GM12878 (cell line): Measurements from ENCODE around the gene EIF2B5. TPM values are rescaled to one million over a fixed set of nuclear protein-coding genes. Genes with fewer than 3 reads are reported as not detected.

Experiments
- BRCA1 ChIP-seq: IDR thresholded peaks from 2 replicates; pipeline ENCODE4 v1.6.1; 2011; ENCODE audit warnings: low read depth, low read length, improper control_type of control experiment
- CBX5 ChIP-seq: sonication (generic); IDR thresholded peaks from 2 replicates; pipeline ENCODE4 v1.6.1; 2016; ENCODE audit warnings: low read depth, moderate library complexity, mild to moderate bottlenecking, inconsistent platforms
- FOXK2 ChIP-seq: fragments of 450-650 bp; IDR thresholded peaks from 2 replicates; pipeline ENCODE4 v1.6.1; 2017; ENCODE audit warnings: mild to moderate bottlenecking, moderate library complexity
- GATAD2B ChIP-seq: fragments of 450-650 bp; conservative IDR thresholded peaks from 2 replicates; pipeline ENCODE4 v1.6.1; 2017; ENCODE audit warnings: low read depth, mild to moderate bottlenecking, moderate library complexity
- KAT2A ChIP-seq: conservative IDR thresholded peaks from 2 replicates; pipeline ENCODE4 v1.6.1; 2011; ENCODE audit warnings: low read depth, low read length; ENCODE audit not compliant: control insufficient read depth
- NRF1 ChIP-seq: conservative IDR thresholded peaks from 2 replicates; pipeline ENCODE4 v1.6.1; 2011; ENCODE audit warnings: mild to moderate bottlenecking, low read depth, low read length, improper control_type of control experiment
- PML ChIP-seq: IDR thresholded peaks from 2 replicates; pipeline ENCODE4 v1.6.1; 2012; ENCODE audit warnings: low read length, inconsistent platforms
- POLR2AphosphoS2 ChIP-seq: IDR thresholded peaks from 2 replicates; pipeline ENCODE4 v1.6.1; 2011; ENCODE audit warnings: low read depth, mild to moderate bottlenecking, low read length, improper control_type of control experiment, moderate library complexity
- TCF12 ChIP-seq: IDR thresholded peaks from 2 replicates; pipeline ENCODE4 v1.6.1; 2011; ENCODE audit warnings: low read depth, mild to moderate bottlenecking, low read length
- ZNF687 ChIP-seq: fragments of 450-650 bp; IDR thresholded peaks from 2 replicates; pipeline ENCODE4 v1.6.1; 2017; ENCODE audit warnings: mild to moderate bottlenecking, moderate library complexity
- polyA plus RNA-seq, 11 experiments: library from polyadenylated mRNA; depleted of rRNA in 4 of 11; unstranded in 6 of 11; stranded (reverse) in 5 of 11; fragments of >200 nt; fragmentation: Nextera tagmentation in 4 of 11; fragmentation: Illumina TruSeq in 1 of 11; extraction: Ambion mirVana in 4 of 11; extraction: Trizol in 1 of 11; gene quantifications; 1 replicate in 1 of 11; 2 replicates in 10 of 11; pipeline versions ENCODE4 v1.2.1 to v1.2.3, GENCODE V29; 2011 to 2016; ENCODE audit warnings: inconsistent platforms in 2 of 11, missing spikeins in 2 of 11, low read depth in 1 of 11
- total RNA-seq, 4 experiments: library from RNA; depleted of rRNA in 3 of 4; stranded (reverse); fragments of >200 nt in 3 of 4; fragmentation: Illumina TruSeq in 1 of 4; extraction: Trizol in 1 of 4; gene quantifications; 2 replicates each; pipeline versions ENCODE4 v1.2.1 to v1.2.3, GENCODE V29; 2013 to 2021
- TF ChIP-seq, protein P1 (sequence below): IDR thresholded peaks from 2 replicates; pipeline ENCODE4 v1.6.1; 2011; ENCODE audit warnings: mild to moderate bottlenecking, low read depth, low read length, moderate library complexity; ENCODE audit not compliant: insufficient replicate concordance
- TF ChIP-seq, protein P2 (sequence below): fragments of 150-350 bp; IDR thresholded peaks from 2 replicates; pipeline ENCODE4 v1.6.1; 2014; ENCODE audit warnings: mild to moderate bottlenecking, low read depth, low read length
- TF ChIP-seq, protein P3 (sequence below): fragments of 450-650 bp; IDR thresholded peaks from 2 replicates; pipeline ENCODE4 v1.6.1; 2017; ENCODE audit warnings: low read depth, mild to moderate bottlenecking, moderate library complexity
- TF ChIP-seq, protein P4 (sequence below): IDR thresholded peaks from 2 replicates; pipeline ENCODE4 v1.6.1; 2012; ENCODE audit warnings: mild to moderate bottlenecking, low read depth, low read length

Gene EIF2B5
- total and polyA plus RNA-seq, 10 of the 15 experiments (the other 5 are each of a cell fraction or from before 2014, with no cell fraction given) = 13.7 to 82.7 (median 52.2) TPM

- TF ChIP-seq, protein P1, sequence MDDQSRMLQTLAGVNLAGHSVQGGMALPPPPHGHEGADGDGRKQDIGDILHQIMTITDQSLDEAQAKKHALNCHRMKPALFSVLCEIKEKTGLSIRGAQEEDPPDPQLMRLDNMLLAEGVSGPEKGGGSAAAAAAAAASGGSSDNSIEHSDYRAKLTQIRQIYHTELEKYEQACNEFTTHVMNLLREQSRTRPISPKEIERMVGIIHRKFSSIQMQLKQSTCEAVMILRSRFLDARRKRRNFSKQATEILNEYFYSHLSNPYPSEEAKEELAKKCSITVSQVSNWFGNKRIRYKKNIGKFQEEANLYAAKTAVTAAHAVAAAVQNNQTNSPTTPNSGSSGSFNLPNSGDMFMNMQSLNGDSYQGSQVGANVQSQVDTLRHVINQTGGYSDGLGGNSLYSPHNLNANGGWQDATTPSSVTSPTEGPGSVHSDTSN = no peak
- no peak for TF ChIP-seq CBX5
- TF ChIP-seq TCF12 = no peak
- TF ChIP-seq, protein P2, sequence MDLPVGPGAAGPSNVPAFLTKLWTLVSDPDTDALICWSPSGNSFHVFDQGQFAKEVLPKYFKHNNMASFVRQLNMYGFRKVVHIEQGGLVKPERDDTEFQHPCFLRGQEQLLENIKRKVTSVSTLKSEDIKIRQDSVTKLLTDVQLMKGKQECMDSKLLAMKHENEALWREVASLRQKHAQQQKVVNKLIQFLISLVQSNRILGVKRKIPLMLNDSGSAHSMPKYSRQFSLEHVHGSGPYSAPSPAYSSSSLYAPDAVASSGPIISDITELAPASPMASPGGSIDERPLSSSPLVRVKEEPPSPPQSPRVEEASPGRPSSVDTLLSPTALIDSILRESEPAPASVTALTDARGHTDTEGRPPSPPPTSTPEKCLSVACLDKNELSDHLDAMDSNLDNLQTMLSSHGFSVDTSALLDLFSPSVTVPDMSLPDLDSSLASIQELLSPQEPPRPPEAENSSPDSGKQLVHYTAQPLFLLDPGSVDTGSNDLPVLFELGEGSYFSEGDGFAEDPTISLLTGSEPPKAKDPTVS = no peak
- peak; percentile 89; the same call in 1 of the 2 replicates for TF ChIP-seq POLR2AphosphoS2
- TF ChIP-seq, protein P3, sequence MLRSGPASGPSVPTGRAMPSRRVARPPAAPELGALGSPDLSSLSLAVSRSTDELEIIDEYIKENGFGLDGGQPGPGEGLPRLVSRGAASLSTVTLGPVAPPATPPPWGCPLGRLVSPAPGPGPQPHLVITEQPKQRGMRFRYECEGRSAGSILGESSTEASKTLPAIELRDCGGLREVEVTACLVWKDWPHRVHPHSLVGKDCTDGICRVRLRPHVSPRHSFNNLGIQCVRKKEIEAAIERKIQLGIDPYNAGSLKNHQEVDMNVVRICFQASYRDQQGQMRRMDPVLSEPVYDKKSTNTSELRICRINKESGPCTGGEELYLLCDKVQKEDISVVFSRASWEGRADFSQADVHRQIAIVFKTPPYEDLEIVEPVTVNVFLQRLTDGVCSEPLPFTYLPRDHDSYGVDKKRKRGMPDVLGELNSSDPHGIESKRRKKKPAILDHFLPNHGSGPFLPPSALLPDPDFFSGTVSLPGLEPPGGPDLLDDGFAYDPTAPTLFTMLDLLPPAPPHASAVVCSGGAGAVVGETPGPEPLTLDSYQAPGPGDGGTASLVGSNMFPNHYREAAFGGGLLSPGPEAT = peak; percentile 80
- TF ChIP-seq ZNF687 = no peak
- no peak for TF ChIP-seq KAT2A
- no peak for TF ChIP-seq NRF1
- TF ChIP-seq, protein P4, sequence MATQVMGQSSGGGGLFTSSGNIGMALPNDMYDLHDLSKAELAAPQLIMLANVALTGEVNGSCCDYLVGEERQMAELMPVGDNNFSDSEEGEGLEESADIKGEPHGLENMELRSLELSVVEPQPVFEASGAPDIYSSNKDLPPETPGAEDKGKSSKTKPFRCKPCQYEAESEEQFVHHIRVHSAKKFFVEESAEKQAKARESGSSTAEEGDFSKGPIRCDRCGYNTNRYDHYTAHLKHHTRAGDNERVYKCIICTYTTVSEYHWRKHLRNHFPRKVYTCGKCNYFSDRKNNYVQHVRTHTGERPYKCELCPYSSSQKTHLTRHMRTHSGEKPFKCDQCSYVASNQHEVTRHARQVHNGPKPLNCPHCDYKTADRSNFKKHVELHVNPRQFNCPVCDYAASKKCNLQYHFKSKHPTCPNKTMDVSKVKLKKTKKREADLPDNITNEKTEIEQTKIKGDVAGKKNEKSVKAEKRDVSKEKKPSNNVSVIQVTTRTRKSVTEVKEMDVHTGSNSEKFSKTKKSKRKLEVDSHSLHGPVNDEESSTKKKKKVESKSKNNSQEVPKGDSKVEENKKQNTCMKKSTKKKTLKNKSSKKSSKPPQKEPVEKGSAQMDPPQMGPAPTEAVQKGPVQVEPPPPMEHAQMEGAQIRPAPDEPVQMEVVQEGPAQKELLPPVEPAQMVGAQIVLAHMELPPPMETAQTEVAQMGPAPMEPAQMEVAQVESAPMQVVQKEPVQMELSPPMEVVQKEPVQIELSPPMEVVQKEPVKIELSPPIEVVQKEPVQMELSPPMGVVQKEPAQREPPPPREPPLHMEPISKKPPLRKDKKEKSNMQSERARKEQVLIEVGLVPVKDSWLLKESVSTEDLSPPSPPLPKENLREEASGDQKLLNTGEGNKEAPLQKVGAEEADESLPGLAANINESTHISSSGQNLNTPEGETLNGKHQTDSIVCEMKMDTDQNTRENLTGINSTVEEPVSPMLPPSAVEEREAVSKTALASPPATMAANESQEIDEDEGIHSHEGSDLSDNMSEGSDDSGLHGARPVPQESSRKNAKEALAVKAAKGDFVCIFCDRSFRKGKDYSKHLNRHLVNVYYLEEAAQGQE = no peak
- TF ChIP-seq PML = peak; percentile 47; the same call in 1 of the 2 replicates
- no peak for TF ChIP-seq FOXK2
- peak; percentile 18; the same call in 1 of the 2 replicates for TF ChIP-seq GATAD2B
- no peak for TF ChIP-seq BRCA1
Measured at GRCh38 chr3:184186184-184186901, 51.2 kb downstream of the EIF2B5 start, which contains the start of gene ABCF3 (continued).
